GM23248 (cell line): ENCODE measurements around the gene OSBPL5. TPM values are rescaled to one million over a fixed set of nuclear protein-coding genes. Genes with fewer than 3 reads are reported as not detected.

Experiments
- DNase-seq: peaks from one replicate; pipeline ENCODE4 v3.0.0-alpha.2; 2015
- H2AFZ ChIP-seq: fragments of 200-600 bp; sonication (generic); 2 replicates; pipeline ENCODE4 v1.6.1; 2016; ENCODE audit warnings: antibody characterized with exemption
- H3F3A ChIP-seq: fragments of 200-600 bp; sonication (generic); 2 replicates; pipeline ENCODE4 v1.6.1; 2016; ENCODE audit warnings: mild to moderate bottlenecking, antibody characterized with exemption, mixed run types; ENCODE audit not compliant: insufficient read depth
- H3K27ac ChIP-seq: fragments of 200-600 bp; sonication (generic); 2 replicates; pipeline ENCODE4 v1.5.1; 2016; ENCODE audit warnings: mild to moderate bottlenecking
- H3K27me3 ChIP-seq: fragments of 200-600 bp; sonication (generic); replicated peaks from 2 replicates; pipeline ENCODE4 v1.6.1; 2016; ENCODE audit warnings: mild to moderate bottlenecking; ENCODE audit not compliant: insufficient read depth
- H3K36me3 ChIP-seq: fragments of 200-600 bp; sonication (generic); 2 replicates; pipeline ENCODE4 v1.6.1; 2016; ENCODE audit warnings: low read depth, mild to moderate bottlenecking
- H3K4me1 ChIP-seq: fragments of 200-600 bp; sonication (generic); 2 replicates; pipeline ENCODE4 v1.6.1; 2016; ENCODE audit warnings: mild to moderate bottlenecking; ENCODE audit not compliant: insufficient read depth
- H3K4me2 ChIP-seq: fragments of 200-600 bp; sonication (generic); one replicate; pipeline ENCODE4 v1.6.1; 2016; ENCODE audit warnings: mild to moderate bottlenecking; ENCODE audit not compliant: unreplicated experiment
- H3K4me3 ChIP-seq: fragments of 200-600 bp; sonication (generic); 2 replicates; pipeline ENCODE4 v1.5.1; 2016; ENCODE audit warnings: mild to moderate bottlenecking
- H3K79me2 ChIP-seq: fragments of 200-600 bp; sonication (generic); 2 replicates; pipeline ENCODE4 v1.6.1; 2016; ENCODE audit warnings: mild to moderate bottlenecking; ENCODE audit not compliant: insufficient read depth
- H3K9ac ChIP-seq: fragments of 200-600 bp; sonication (generic); 2 replicates; pipeline ENCODE4 v1.6.1; 2016; ENCODE audit warnings: mild to moderate bottlenecking
- H3K9me2 ChIP-seq: fragments of 200-600 bp; sonication (generic); 2 replicates; pipeline ENCODE4 v1.6.1; 2016; ENCODE audit warnings: mixed run types, mild to moderate bottlenecking, moderate library complexity; ENCODE audit not compliant: insufficient read depth
- H3K9me3 ChIP-seq: fragments of 200-600 bp; sonication (generic); one replicate; pipeline ENCODE4 v1.6.1; 2017; ENCODE audit warnings: low read depth
- H4K20me1 ChIP-seq: fragments of 200-600 bp; sonication (generic); 2 replicates; pipeline ENCODE4 v1.6.0; 2016; ENCODE audit not compliant: insufficient read depth
- EZH2 ChIP-seq: fragments of 200-600 bp; sonication (generic); IDR thresholded peaks from 2 replicates; pipeline ENCODE4 v1.6.1; 2018; ENCODE audit warnings: antibody characterized with exemption, mild to moderate bottlenecking; ENCODE audit not compliant: insufficient read depth, poor library complexity, severe bottlenecking
- EZH2phosphoT487 ChIP-seq: fragments of 200-600 bp; sonication (generic); IDR thresholded peaks from 2 replicates; pipeline ENCODE4 v1.6.1; 2018; ENCODE audit warnings: antibody characterized with exemption, moderate library complexity, mild to moderate bottlenecking, low read depth; ENCODE audit not compliant: insufficient read depth
- WGBS, 2 experiments: methylation state at CpG; one replicate each; pipeline ENCODE4 v1.1.6; 2015 to 2017; ENCODE audit warnings: low lambda C conversion rate in 2 of 2, low coverage in 1 of 2; ENCODE audit errors: missing lambda C conversion rate in 2 of 2; 5-methylcytosine and 5-hydroxymethylcytosine counted together
- in situ Hi-C: fragments of 300-500 bp; cut with MboI; formaldehyde crosslinking; loops from 2 replicates; pipeline ENCODE4 v1.15.0; 2020
- polyA plus RNA-seq: library from polyadenylated mRNA; unstranded; fragments of >200 nt; fragmentation: Nextera tagmentation; extraction: Ambion mirVana; gene quantifications from 2 replicates; pipeline ENCODE4 v1.2.1, GENCODE V29; 2016
- total RNA-seq: library from RNA; depleted of rRNA; stranded (reverse); fragments of >200 nt; shearing (Covaris generic); gene quantifications from 2 replicates; pipeline ENCODE4 v1.2.3, GENCODE V29; 2014

OSBPL5 gene
- total and polyA plus RNA-seq, 2 experiments from 2014 or later, result 27.9 to 57.6 TPM

DNA sequence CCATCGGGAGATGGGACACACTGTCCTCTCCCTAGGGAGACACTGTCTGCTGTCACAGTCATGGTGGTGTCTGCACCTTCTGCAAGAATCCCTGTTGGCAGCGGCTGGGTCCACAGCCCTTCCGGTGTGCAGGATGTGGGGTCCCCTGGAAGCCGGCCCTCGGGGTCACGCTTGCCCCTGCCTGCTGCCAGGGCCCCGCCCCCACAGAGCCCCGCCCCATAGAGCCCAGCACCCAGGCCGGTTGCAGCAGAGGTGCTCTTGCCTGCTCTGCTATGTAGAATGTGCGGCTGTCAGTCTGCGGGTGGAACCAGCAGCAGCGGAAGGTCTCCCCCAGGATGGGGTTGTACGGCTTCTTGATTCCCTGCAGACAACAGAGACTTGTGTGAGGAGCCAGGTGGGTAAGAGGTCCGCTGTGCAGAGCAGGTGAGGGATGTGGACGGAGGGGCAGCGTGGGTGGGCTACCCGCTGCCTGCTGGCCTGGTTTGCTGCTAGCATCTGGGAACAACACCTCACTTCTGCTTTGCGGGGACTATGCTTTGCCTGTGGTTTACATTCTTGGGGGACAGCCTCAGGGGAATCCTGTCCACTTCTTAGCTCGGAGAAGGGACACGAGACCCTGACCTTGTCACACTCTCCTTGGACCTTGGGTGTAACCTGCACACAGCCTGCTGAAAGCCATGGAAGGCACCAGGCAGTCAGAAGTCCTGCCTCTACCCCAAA is 63.0 kb downstream of the OSBPL5 start:
- Histone ChIP-seq H3K4me3 (no peak overlapping the region), H3K27ac (no peak overlapping the region), H3K9me2 (no peaks in the 10 kb centered on the region), H3F3A (no peaks in the 10 kb centered on the region), H4K20me1 (no peaks in the 10 kb centered on the region), H3K79me2 (no peaks in the 10 kb centered on the region), H3K27me3 (no peaks in the 10 kb centered on the region), H3K4me1 (no peaks in the 10 kb centered on the region), H3K4me2 (no peak overlapping the region), H2AFZ (no peak overlapping the region), H3K9ac (no peak overlapping the region), H3K9me3 (no peaks in the 10 kb centered on the region), H3K36me3 (no peaks in the 10 kb centered on the region)
- in situ Hi-C loops, result no loop called here
- 86 to 97% methylated on average over 13 to 18 of the region's 20 CpGs for WGBS, 2 experiments
- TF ChIP-seq EZH2 (no peak), EZH2phosphoT487 (no peak)
- DNase-seq, result no peak

- TF ChIP-seq EZH2 (no peak), EZH2phosphoT487 (no peak)
- H3K9ac ChIP-seq, result no peak overlapping the region
- DNase-seq, result no peak
- in situ Hi-C loops, result no loop called here
- H3K27me3 ChIP-seq, result no peaks in the 10 kb centered on the region
- H3F3A ChIP-seq, result peaks cover 20% of the 10 kb centered on the region
- no peaks in the 10 kb centered on the region for H3K79me2 ChIP-seq
- H3K4me3 ChIP-seq, result no peak overlapping the region
- WGBS, 2 experiments, result 85 to 92% methylated on average over 3 of the region's 3 CpGs
- no peaks in the 10 kb centered on the region for H3K36me3 ChIP-seq
- H2AFZ ChIP-seq, result no peak overlapping the region
- H3K9me2 ChIP-seq, result no peaks in the 10 kb centered on the region
- H3K4me1 ChIP-seq, result peaks cover 16% of the 10 kb centered on the region
- H3K9me3 ChIP-seq, result no peaks in the 10 kb centered on the region
- no peak overlapping the region for H3K4me2 ChIP-seq
- no peak overlapping the region for H3K27ac ChIP-seq
- no peaks in the 10 kb centered on the region for H4K20me1 ChIP-seq
These were observed 65.9 kb downstream of the OSBPL5 start for GRCh38 chr11:3099178-3099577.

DNA sequence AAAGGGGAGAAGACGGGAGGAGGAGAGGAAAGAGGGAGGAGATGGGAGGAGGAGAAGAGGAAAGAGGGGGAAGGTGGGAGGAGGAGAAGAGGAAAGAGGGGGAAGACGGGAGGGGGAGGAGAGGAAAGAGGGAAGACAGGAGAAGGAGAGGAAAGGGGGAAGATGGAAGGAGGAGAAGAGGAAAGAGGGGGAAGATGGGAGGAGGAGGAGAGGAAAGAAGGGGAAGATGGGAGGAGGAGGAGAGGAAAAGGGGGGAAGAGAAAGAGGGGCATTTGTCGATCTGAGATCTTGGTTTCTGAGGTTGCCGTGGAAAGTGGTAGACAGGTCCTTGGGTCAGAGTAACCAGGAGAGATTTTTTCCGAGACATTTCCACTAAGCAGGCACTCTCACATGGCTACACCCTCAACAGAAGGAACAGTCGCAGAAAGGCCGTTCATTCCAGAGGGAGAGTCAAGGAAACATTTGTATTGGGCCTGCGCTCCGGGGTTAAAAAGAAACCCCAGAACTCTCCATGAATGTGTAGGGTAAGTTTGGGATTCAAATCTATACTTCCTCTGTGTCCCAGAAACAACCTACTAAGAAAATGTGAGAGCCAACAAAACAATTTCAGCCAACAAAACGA is 68.1 kb downstream of the OSBPL5 start:
- Histone ChIP-seq H4K20me1 (no peaks in the 10 kb centered on the region), H3F3A (peaks cover 20% of the 10 kb centered on the region), H3K4me3 (no peak overlapping the region), H3K4me2 (no peak overlapping the region), H3K79me2 (no peaks in the 10 kb centered on the region), H3K9me2 (no peaks in the 10 kb centered on the region), H3K27me3 (no peaks in the 10 kb centered on the region), H3K27ac (no peak overlapping the region), H2AFZ (no peak overlapping the region), H3K4me1 (peaks cover 16% of the 10 kb centered on the region), H3K9ac (no peak overlapping the region), H3K9me3 (no peaks in the 10 kb centered on the region), H3K36me3 (no peaks in the 10 kb centered on the region)
- no peak for DNase-seq
- 94 to 99% methylated on average over 9 to 10 of the region's 10 CpGs for WGBS, 2 experiments
- in situ Hi-C loops, result no loop called here
- no peak for TF ChIP-seq EZH2phosphoT487
- TF ChIP-seq EZH2, result no peak

DNA sequence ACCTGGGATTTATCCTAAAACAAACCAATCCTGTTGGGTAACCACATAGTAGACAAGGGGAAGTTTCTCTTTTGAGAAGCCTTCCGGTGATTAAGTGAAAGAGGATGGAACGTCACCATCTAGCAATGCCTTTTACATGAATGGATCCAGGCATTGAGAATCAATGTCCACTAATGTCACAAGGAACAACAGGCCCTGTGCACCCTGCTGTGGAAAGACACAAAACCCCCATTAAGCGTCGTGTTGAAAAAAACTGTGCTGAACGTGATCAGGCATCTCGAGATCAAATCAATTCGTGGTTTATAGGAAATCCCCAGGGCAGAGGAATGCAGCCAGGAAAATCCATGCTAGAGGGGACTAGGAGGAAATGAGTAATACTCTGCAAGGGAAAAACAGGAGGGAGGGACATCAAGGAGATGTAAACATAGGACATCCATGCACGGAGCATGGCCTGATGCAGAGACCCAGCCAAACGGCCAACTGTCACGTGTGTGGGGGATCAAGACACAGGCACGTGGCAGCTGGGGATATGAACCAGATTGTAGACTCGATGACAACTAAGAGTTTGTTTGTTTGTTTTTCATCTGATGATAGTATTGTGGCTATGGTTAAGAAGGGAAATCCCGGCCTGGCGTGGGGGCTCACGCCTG is 69.3 kb downstream of the OSBPL5 start:
- Histone ChIP-seq H3K4me1 (peaks cover 16% of the 10 kb centered on the region), H3K4me2 (peak overlapping the region; percentile 77), H3K9me2 (no peaks in the 10 kb centered on the region), H2AFZ (no peak overlapping the region), H3K9ac (peak overlapping the region; percentile 11; the same call in 1 of the 2 replicates), H3K9me3 (no peaks in the 10 kb centered on the region), H3K27me3 (no peaks in the 10 kb centered on the region), H3K79me2 (no peaks in the 10 kb centered on the region), H3K36me3 (no peaks in the 10 kb centered on the region), H4K20me1 (no peaks in the 10 kb centered on the region), H3F3A (peaks cover 20% of the 10 kb centered on the region), H3K4me3 (peak overlapping the region; percentile 37; the same call in 1 of the 2 replicates), H3K27ac (peak overlapping the region; percentile 59)
- DNase-seq, result peak; percentile 85
- in situ Hi-C loops, result no loop called here
- no peak for TF ChIP-seq EZH2
- TF ChIP-seq EZH2phosphoT487, result no peak
- WGBS, 2 experiments, result 25% methylated on average over 15 of the region's 15 CpGs
